Gastrocnemius medialis (tissue), 4 donors: Measurements from ENCODE around the gene OXCT2. TPM values are rescaled to one million over a fixed set of nuclear protein-coding genes. Genes with fewer than 3 reads are reported as not detected.

ENCODE experiments used
- ATAC-seq, 2 donors: fragments of 150-250 bp; one replicate each; pipeline ENCODE4 v1.9.1; 2016
- DNase-seq, 2 donors: peaks; one replicate each; pipeline ENCODE4 v3.0.0-alpha.2; 2019
- H3K27ac ChIP-seq, 4 donors: fragments of 200-600 bp; sonication (generic); 1 replicate in 1 of 4; 2 replicates in 3 of 4; pipeline ENCODE4 v1.5.1; 2016 to 2018; ENCODE audit warnings: mild to moderate bottlenecking in 2 of 4, moderate library complexity in 1 of 4
- H3K27me3 ChIP-seq, 3 donors: fragments of 200-600 bp; sonication (generic) in 2 of 3; 1 replicate in 1 of 3; 2 replicates in 2 of 3; pipeline versions ENCODE4 v1.5.1 to v1.6.0; 2016 to 2019; ENCODE audit warnings: mild to moderate bottlenecking in 1 of 3, moderate library complexity in 1 of 3
- H3K36me3 ChIP-seq, 2 donors: fragments of 200-600 bp; sonication (generic) in 1 of 2; one replicate each; pipeline ENCODE4 v1.5.1; 2017 to 2018
- H3K4me1 ChIP-seq, 2 donors: fragments of 200-600 bp; sonication (generic) in 1 of 2; one replicate each; pipeline ENCODE4 v1.5.1; 2016 to 2017; ENCODE audit warnings: mild to moderate bottlenecking in 2 of 2
- H3K4me3 ChIP-seq, 4 donors: fragments of 200-600 bp; sonication (generic) in 3 of 4; 1 replicate in 1 of 4; 2 replicates in 3 of 4; pipeline ENCODE4 v1.5.1; 2016 to 2019; ENCODE audit warnings: mild to moderate bottlenecking in 2 of 4
- H3K9me3 ChIP-seq, 3 donors: fragments of 200-600 bp; sonication (generic) in 2 of 3; 1 replicate in 1 of 3; 2 replicates in 2 of 3; pipeline ENCODE4 v1.5.1; 2016 to 2019
- CTCF ChIP-seq, 5 experiments: fragments of 450-650 bp in 3 of 5; fragments of 200-600 bp in 2 of 5; sonication (generic) in 2 of 5; IDR thresholded peaks in 4 of 5; conservative IDR thresholded peaks in 1 of 5; 1 replicate in 4 of 5; 2 replicates in 1 of 5; pipeline ENCODE4 v1.5.1; 2016 to 2019; ENCODE audit warnings: antibody characterized with exemption in 5 of 5, mild to moderate bottlenecking in 3 of 5, moderate library complexity in 3 of 5
- POLR2A ChIP-seq, 2 donors: fragments of 450-650 bp; IDR thresholded peaks; one replicate each; pipeline ENCODE4 v1.6.1; 2017; ENCODE audit warnings: antibody characterized with exemption in 2 of 2, mild to moderate bottlenecking in 2 of 2, moderate library complexity in 2 of 2
- in situ Hi-C, 4 donors: fragments of 200-750 bp; cut with MboI; loops; one replicate each; pipeline versions ENCODE4 v1.15.0 to v1.8.0; 2017; ENCODE audit warnings: low sequenced_read_pairs in 4 of 4
- intact Hi-C: fragments of 100-400 bp; cut with DNase I; formaldehyde crosslinking; loops from one replicate; pipeline ENCODE4 v1.15.1; 2023; ENCODE audit warnings: low total_unique reads
- total RNA-seq, 4 donors: library from RNA; depleted of rRNA; stranded (reverse); fragments of >200 nt; gene quantifications; one replicate each; pipeline versions ENCODE4 v1.1.0 to v1.2.3, GENCODE V29; 2016

OXCT2 gene
- total RNA-seq, 4 donors from 2014 or later = 0.86 TPM; not detected in 3

- in situ Hi-C loops = loop anchor here in 1 of 4 donors (5.0 kb wide), 1 partner anchor 216 kb away; no protein-coding TSS in a partner anchor
- H3K4me1 ChIP-seq = no peaks in the 10 kb centered on the region
- TF ChIP-seq POLR2A (IDR thresholded peaks at IDR 0.05) = no peak
- peak; percentile 76 to 94 (median 87) for TF ChIP-seq CTCF (IDR thresholded peaks at IDR 0.05 in 4 of 5, conservative IDR thresholded peaks at IDR 0.05 in 1 of 5)
- ATAC-seq = peak; percentile 83 to 85
- H3K27ac ChIP-seq = no peak overlapping the region
- H3K4me3 ChIP-seq = no peak overlapping the region
- DNase-seq = peak; percentile 30 to 59
- H3K36me3 ChIP-seq = no peaks in the 10 kb centered on the region
- intact Hi-C loops = loop anchor here (1.0 to 2.0 kb wide), 3 partner anchors 86 to 216 kb away; no protein-coding TSS in a partner anchor
- H3K9me3 ChIP-seq = no peaks in the 10 kb centered on the region
- H3K27me3 ChIP-seq = peaks cover 0 to 3% (median 0%) of the 10 kb centered on the region in 3 donors
These were observed 45.4 kb upstream of the OXCT2 start for GRCh38 chr1:39816415-39817090.

GRCh38 chr1:39812913-39813312 lies 41.8 kb upstream of the OXCT2 start:
- Histone ChIP-seq H3K4me1 (no peaks in the 10 kb centered on the region), H3K27me3 (no peaks in the 10 kb centered on the region), H3K36me3 (no peaks in the 10 kb centered on the region), H3K27ac (no peak overlapping the region), H3K4me3 (no peak overlapping the region), H3K9me3 (no peaks in the 10 kb centered on the region)
- in situ Hi-C loops (no loop called here), intact Hi-C loops (no loop called here)
- DNase-seq = no peak
- no peak for ATAC-seq
- TF ChIP-seq POLR2A (IDR thresholded peaks at IDR 0.05) (no peak), CTCF (IDR thresholded peaks at IDR 0.05 in 4 of 5, conservative IDR thresholded peaks at IDR 0.05 in 1 of 5) (no peak)

GRCh38 chr1:39808784-39809517 lies 37.8 kb upstream of the OXCT2 start:
- no peak overlapping the region for H3K27ac ChIP-seq
- TF ChIP-seq CTCF (IDR thresholded peaks at IDR 0.05 in 4 of 5, conservative IDR thresholded peaks at IDR 0.05 in 1 of 5) (no peak), POLR2A (IDR thresholded peaks at IDR 0.05) (no peak)
- no peak for ATAC-seq
- in situ Hi-C loops (no loop called here), intact Hi-C loops (no loop called here)
- no peaks in the 10 kb centered on the region for H3K36me3 ChIP-seq
- H3K9me3 ChIP-seq = no peaks in the 10 kb centered on the region
- H3K4me3 ChIP-seq = no peak overlapping the region
- no peak for DNase-seq
- no peaks in the 10 kb centered on the region for H3K27me3 ChIP-seq
- no peaks in the 10 kb centered on the region for H3K4me1 ChIP-seq

- Histone ChIP-seq H3K4me1 (peaks cover 2 to 4% of the 10 kb centered on the region in 2 donors), H3K36me3 (no peaks in the 10 kb centered on the region), H3K27ac (no peak overlapping the region), H3K27me3 (no peaks in the 10 kb centered on the region), H3K9me3 (no peaks in the 10 kb centered on the region), H3K4me3 (no peak overlapping the region)
- no peak for TF ChIP-seq CTCF (IDR thresholded peaks at IDR 0.05 in 4 of 5, conservative IDR thresholded peaks at IDR 0.05 in 1 of 5)
- no peak for TF ChIP-seq POLR2A (IDR thresholded peaks at IDR 0.05)
- intact Hi-C loops = no loop called here
- no peak for DNase-seq
- no peak for ATAC-seq
- in situ Hi-C loops = no loop called here
These were observed 34.2 kb upstream of the OXCT2 start for GRCh38 chr1:39805385-39805784.
